ENCODE results near the gene HOXC9. TPM values are rescaled to one million over a fixed set of nuclear protein-coding genes. Genes with fewer than 3 reads are reported as not detected.

HOXC9 gene
- polyA plus RNA-seq (ENCODE audit: insufficient read length in 4 of 4), result 10 to 100 TPM; 15.9 to 22.1 (median 19.7) TPM

- DNase-seq (ENCODE audit: low read depth in 4 of 4, low spot score in 3 of 4), result no peak
These were observed at the start of gene HOXC9 for GRCh38 chr12:54000116-54001114. Gene HOXC9 (plus strand): TSS chr12:54000161. CDS start chr12:54000189, 28 bp downstream.

GRCh38 chr12:53950437-53950773 is 49.6 kb upstream of the HOXC9 start:
- DNase-seq (ENCODE audit: low read depth in 4 of 4, low spot score in 3 of 4), result no peak

- no peak for DNase-seq (ENCODE audit: low read depth in 4 of 4, low spot score in 3 of 4)
These were observed 49.0 kb upstream of the HOXC9 start for GRCh38 chr12:53950789-53951576.

GRCh38 chr12:53951577-53952334 is 48.2 kb upstream of the HOXC9 start:
- no peak for DNase-seq (ENCODE audit: low read depth in 4 of 4, low spot score in 3 of 4)

GRCh38 chr12:53952335-53952694 is 47.6 kb upstream of the HOXC9 start:
- no peak for DNase-seq (ENCODE audit: low read depth in 4 of 4, low spot score in 3 of 4)

GRCh38 chr12:53952871-53953734 is 46.9 kb upstream of the HOXC9 start:
- no peak for DNase-seq (ENCODE audit: low read depth in 4 of 4, low spot score in 3 of 4)

GRCh38 chr12:53953831-53954693 is 45.9 kb upstream of the HOXC9 start:
- DNase-seq (ENCODE audit: low read depth in 4 of 4, low spot score in 3 of 4), result no peak

GRCh38 chr12:53954694-53955035 is 45.3 kb upstream of the HOXC9 start, which contains the start of gene HOXC12:
Gene HOXC12 (plus strand): TSS chr12:53954903. CDS start chr12:53954930, 27 bp downstream.
- DNase-seq (ENCODE audit: low read depth in 4 of 4, low spot score in 3 of 4), result no peak

- DNase-seq (ENCODE audit: low read depth in 4 of 4, low spot score in 3 of 4), result no peak
These were observed 44.8 kb upstream of the HOXC9 start for GRCh38 chr12:53955036-53955775.

- no peak for DNase-seq (ENCODE audit: low read depth in 4 of 4, low spot score in 3 of 4)
These were observed 44.1 kb upstream of the HOXC9 start for GRCh38 chr12:53955776-53956250.

GRCh38 chr12:53956251-53956887 is 43.6 kb upstream of the HOXC9 start:
- DNase-seq (ENCODE audit: low read depth in 4 of 4, low spot score in 3 of 4), result no peak

GRCh38 chr12:53956914-53957536 is 42.9 kb upstream of the HOXC9 start:
- DNase-seq (ENCODE audit: low read depth in 4 of 4, low spot score in 3 of 4), result no peak

- no peak for DNase-seq (ENCODE audit: low read depth in 4 of 4, low spot score in 3 of 4)
These were observed 41.8 kb upstream of the HOXC9 start for GRCh38 chr12:53958128-53958527.

- no peak for DNase-seq (ENCODE audit: low read depth in 4 of 4, low spot score in 3 of 4)
These were observed 40.6 kb upstream of the HOXC9 start for GRCh38 chr12:53959314-53959713.

GRCh38 chr12:53960187-53961024 is 39.6 kb upstream of the HOXC9 start:
- no peak for DNase-seq (ENCODE audit: low read depth in 4 of 4, low spot score in 3 of 4)

Data from right renal pelvis (tissue), 4 donors.